Stimulated activated CD4-positive, alpha-beta T cell treated with anti-CD3 and anti-CD28 coated beads, Interleukin-12 subunit alpha, Interleukin-12 subunit beta, amount 100 ng/mL, for 48 hours (primary cell): Measurements from ENCODE around the gene MACROD1.

ENCODE experiments used
- DNase-seq, 3 donors: peaks; one replicate each; pipeline ENCODE4 v3.0.0-alpha.2; 2020; ENCODE audit warnings: low read depth in 2 of 3, low spot score in 1 of 3

The MACROD1 gene

DNA sequence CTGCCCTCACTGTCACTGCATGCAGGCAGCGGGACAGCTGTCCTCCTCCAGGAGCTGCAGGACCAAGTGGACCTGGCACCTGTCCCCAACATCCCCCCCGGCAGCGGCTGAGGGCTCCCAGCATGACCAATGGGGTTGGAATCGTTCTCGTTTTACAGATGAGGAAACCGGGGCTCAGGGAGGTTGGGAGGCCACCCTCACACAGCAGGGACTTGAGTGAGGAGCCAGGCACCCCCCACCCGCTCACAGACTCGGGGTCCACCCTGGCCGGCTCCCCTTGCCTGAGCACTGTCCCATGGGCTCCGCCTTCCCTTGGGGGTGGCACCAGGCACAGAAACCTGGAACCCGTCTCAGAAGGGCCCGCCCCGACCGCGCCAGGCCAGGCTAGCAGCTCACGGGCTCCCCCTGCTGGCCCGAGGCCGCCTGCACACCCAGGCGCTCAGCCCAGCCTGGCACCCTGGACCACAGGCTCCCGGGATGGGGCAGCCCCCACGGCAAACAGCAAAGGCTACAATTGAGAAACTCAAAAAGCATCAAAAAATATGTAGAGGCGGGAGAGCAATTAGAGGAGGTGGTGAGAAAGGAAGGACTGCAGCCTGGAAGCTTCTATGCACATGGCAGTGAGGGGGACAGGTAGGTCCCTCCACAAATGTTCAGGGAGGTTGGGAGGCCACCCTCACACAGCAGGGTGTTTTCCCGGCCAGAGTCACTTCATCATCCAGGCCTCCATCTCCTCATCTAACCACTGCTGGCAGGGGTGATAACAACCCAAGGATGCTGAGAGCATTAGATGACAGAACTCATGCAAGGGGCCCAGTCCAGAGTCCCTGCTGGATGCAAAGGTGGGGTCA is 12.8 kb downstream of the MACROD1 start:
- DNase-seq, result peak; percentile 36 to 69 (median 58)

- no peak for DNase-seq
Measured at GRCh38 chr11:64151337-64151736, 14.6 kb downstream of the MACROD1 start.

DNA sequence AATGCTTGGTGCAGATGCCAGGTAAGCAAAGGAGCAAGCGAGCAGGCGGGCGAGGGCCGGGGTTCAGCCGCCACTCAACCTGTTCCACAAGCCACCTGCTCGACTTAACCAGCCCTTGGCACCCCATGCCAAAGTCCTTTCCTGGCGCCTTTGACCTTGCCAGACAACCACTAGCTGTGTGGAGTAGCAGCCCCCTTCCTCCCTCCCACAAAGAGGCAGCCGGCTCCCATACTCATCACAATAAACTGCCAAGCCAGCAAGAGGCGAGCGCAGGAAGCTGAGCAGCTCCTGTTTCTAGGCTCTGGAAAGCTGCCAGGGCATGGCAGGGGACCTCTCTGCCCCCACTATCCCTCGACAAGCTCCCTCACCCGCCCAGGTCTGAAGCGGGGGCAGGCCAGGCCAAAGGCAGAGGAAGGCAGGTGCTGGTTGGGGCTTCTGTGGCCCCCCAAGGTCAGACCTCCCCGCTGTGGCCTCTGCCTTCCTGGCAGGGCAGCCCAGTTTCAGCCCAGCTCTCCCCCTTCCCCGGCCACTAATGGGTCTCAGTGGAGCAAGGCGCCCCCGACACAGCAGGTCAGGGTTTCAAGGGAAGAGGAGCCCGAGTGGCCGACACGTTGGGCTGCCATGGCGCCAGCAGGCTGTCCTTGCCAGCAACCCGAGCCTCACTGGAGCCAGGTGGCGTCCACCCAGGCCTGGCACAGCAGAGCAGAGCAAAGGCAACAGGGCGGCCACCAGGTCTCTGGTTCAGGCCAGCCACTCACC is 15.3 kb downstream of the MACROD1 start:
- no peak for DNase-seq

GRCh38 chr11:64150051-64150450 is 15.9 kb downstream of the MACROD1 start:
- no peak for DNase-seq

DNA sequence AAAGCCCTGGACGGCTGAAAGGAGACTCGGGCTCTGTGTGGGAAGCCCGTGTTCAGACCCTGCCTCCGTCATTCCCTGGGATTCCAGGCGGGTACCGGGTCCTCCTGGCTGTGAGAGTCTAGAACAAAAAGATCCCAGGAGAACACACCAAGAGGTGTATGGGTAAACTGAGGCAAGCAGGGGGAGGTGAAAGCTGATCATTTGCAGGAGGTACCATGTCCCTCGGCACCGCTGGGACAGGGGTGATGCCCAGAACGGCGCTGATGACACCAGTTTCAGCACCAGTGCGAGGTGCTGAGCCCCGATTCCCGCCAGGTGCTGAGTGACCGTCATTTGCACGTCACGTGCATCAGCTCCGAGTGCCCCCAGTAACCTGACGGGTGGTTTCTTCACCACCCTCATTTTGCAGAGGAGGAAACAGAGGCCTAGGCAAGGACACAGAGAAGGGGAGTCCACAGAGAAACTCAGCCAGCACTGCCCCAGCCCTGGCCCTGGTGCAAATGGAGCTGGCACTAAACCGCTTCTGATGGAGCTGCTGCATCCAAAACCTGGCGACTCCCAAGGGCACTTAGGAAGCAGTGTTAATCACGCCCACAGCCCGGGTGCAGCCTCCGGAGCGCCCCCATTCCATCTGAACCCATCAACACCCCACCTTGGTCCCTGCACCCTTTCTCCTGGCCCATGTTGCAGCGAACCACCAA is 16.8 kb downstream of the MACROD1 start:
- no peak for DNase-seq

- DNase-seq, result peak; percentile 45 to 67 (median 63)
Measured at GRCh38 chr11:64148226-64148916, 17.5 kb downstream of the MACROD1 start.

GRCh38 chr11:64146036-64146955 is 19.6 kb downstream of the MACROD1 start:
- peak; percentile 47 to 68 (median 54) for DNase-seq

DNA sequence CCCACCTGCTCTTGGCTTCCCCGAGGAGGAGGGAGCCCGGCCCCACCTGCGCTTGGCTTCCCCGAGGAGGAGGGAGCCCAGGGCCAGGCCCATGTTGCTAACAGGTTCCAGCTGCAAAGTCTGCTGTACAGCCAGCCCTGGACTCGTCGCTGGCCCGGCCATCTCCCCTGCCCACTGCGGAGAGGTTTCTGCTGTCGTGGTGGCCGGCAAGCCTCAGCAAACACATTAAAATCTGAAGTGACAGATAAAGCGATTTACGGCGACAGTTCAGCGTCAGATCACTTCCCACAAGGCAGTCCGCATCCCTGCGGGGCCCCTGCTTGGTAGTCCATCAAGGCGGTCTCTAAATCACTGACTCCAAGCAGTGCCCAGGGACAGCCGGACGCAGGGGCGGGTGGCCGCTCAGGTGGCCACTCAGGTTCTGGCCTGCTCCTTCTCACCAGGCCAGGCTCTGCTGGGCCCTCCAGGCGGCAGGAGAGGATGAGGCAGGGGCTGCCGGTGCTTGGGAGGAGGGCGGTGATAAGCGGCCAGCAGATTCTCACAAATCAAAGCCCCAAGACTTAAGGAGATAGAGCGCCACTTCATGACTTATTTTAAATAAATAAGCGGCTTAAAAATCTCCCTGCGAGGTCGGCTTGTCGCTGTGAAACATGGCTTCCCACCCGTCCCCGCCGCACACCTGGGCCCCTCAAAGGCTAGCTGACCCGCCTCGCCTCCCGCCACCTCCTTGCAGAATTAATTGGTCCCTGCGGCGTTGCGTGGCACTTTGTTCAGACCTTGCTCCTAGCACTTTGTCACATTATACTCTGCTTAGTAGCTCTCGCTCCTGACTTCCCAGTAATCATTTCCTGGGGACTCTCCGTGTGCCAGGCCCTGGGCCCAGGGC is 21.1 kb downstream of the MACROD1 start:
- DNase-seq, result no peak

- no peak for DNase-seq
Measured at GRCh38 chr11:64141081-64141783, 24.7 kb downstream of the MACROD1 start.

- no peak for DNase-seq
Measured at GRCh38 chr11:64140082-64140481, 25.8 kb downstream of the MACROD1 start.

DNA sequence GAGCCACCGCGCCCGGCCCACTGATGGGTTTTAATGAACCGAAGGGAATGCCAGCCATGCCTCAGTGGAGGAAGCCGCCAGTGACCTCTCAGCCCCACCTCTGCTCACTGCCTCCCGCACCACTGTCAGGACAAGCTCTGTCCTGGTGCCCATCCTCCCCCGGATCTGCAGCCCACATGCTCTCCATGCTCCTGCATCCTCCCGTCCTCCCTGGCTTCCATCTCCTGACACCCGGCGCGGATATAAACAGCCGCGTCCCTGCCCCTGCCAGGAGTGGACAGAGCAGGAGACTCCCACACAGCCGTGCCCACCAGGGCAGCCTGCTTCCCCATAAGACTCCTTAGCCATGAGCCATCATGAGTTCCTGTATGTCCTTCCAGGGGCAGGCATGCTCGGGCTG is 26.9 kb downstream of the MACROD1 start:
- no peak for DNase-seq

GRCh38 chr11:64138398-64138797 is 27.5 kb downstream of the MACROD1 start:
- DNase-seq, result no peak

- DNase-seq, result no peak
Measured at GRCh38 chr11:64136765-64137441, 29.0 kb downstream of the MACROD1 start.

- DNase-seq, result no peak
Measured at GRCh38 chr11:64135711-64136110, 30.2 kb downstream of the MACROD1 start.

- DNase-seq, result no peak
Measured at GRCh38 chr11:64134963-64135362, 30.9 kb downstream of the MACROD1 start.

DNA sequence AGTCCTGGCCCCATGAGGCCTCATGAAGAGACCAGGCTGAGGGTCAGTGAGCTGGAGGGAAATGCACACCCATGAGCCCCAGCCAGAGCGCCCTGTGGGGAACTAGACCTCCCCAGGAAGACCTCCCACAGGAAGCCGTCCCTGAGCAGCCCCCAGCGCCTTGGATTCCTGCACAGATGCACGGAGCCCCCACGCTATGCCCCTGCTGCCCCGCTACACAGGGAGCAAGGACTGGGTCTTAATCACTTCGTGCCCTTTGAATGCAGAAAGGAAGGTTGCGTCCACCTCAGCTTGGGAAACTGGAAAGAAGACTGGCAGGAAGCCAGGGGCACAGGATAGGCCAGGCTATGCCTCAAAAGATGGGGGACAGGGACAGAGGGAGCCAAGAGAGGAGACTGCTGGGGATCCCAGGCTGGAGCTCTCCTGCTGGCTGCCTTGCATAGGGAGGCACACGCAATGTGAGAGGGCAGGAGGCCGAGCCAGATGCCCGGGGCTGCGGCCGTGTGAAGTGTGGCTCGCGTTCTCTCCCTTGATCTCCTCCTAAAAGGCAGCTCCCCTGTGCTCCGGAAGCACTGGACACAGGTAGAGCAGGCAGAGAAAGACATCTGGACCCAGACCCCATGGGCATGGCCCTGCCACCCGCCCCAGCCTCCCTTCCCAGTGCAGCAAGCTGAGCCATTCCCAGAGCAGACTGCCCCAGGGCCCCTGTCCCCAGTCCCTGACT is 32.8 kb downstream of the MACROD1 start:
- no peak for DNase-seq

DNA sequence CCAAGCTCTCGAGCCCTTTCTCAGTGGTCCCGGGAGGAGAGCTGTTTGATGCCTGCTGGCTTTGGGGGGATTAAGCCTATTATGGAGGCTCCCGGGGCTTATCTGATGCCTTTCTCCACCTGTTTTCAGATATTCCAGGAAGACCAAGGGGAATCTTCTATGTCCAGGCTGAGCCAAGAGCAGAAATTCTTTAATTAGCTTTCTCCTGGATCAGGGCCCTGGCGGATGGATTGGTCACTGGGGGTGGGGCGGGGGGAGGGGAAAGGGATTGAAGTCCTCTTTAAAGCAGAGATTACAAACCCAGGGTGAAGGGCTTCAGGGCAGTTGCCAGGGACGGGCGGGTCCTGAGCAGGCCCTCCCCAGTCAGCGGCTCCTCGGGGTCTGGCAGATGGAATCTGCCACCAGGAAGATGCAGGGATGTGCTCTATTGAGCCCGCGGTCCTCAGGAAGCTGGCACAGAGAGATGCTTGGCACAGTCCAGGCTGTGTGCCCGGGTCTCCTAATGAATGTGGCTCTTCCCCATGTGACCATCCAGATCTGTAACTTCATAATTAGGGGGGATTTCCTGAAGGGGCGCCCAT is 33.6 kb downstream of the MACROD1 start:
- DNase-seq, result no peak
